K562 (cell line): ENCODE data around the gene ANKRD31. TPM values are rescaled to one million over a fixed set of nuclear protein-coding genes. Genes with fewer than 3 reads are reported as not detected.

ENCODE experiments used
- ATAC-seq: fragments of 200-7000 bp; cut with Tn5 transposase; 3 replicates; pipeline ENCODE4 v1.9.1; 2020; ENCODE audit warnings: moderate library complexity
- BruUV-seq: library from RNA; stranded (reverse); fragments of 400-500 nt; replicated peaks from 2 replicates; lab custom pipeline; 2021; lab: Mats Ljungman, UMichigan
- CTCF ChIA-PET: fragments of 300-600 bp; formaldehyde crosslinking; extraction: SDS; loops from one replicate; lab custom pipeline; 2021; ENCODE audit warnings: low intra/inter-chr PET ratio; lab: Yijun Ruan, JAX
- POLR2A ChIA-PET: fragments of 300-600, 350-650 bp; sonication (Branson Sonifier 250); formaldehyde crosslinking; extraction: SDS; loops from one replicate; lab custom pipeline; 2021; ENCODE audit warnings: antibody characterized with exemption, inconsistent platforms; lab: Yijun Ruan, JAX
- DNase-seq, 4 experiments: peaks; one replicate each; pipeline versions ENCODE4 v3.0.0 to v3.0.0-alpha.2; 2011 to 2018; ENCODE audit warnings: low spot score in 3 of 4, mixed read lengths in 3 of 4; ENCODE audit errors: extremely low read depth in 1 of 4
- FAIRE-seq: peaks from 2 replicates; lab custom pipeline; 2011; peaks lifted over from hg19 to GRCh38; lab: Jason Lieb, UNC
- H2AFZ ChIP-seq: 2 replicates; pipeline ENCODE4 v1.6.0; 2011; ENCODE audit warnings: low read depth, low read length, control low read depth, inconsistent platforms
- H3K27ac ChIP-seq: fragments of 200-600 bp; 3 replicates; pipeline ENCODE4 v1.8.0; 2011; ENCODE audit warnings: low read depth, mild to moderate bottlenecking, control low read depth, inconsistent platforms, low read length, moderate library complexity, mixed read lengths; ENCODE audit errors: extremely low read depth
- H3K27me3 ChIP-seq, 2 experiments: fragments of 300-600 bp in 1 of 2; 2 replicates in 1 of 2; 3 replicates in 1 of 2; pipeline versions ENCODE4 v1.6.0 to v1.8.0; 2011; ENCODE audit warnings: inconsistent platforms in 2 of 2, low read length in 2 of 2, mild to moderate bottlenecking in 1 of 2, mixed read lengths in 1 of 2, moderate library complexity in 1 of 2; ENCODE audit not compliant: control insufficient read depth in 2 of 2, insufficient read depth in 2 of 2
- H3K36me3 ChIP-seq: fragments of 300-600 bp; 3 replicates; pipeline ENCODE4 v1.8.0; 2011; ENCODE audit warnings: mild to moderate bottlenecking, low read length, inconsistent platforms; ENCODE audit not compliant: control insufficient read depth, insufficient read depth
- H3K4me1 ChIP-seq, 2 experiments: fragments of 200-600 bp in 1 of 2; replicated peaks in 1 of 2; 2 replicates in 1 of 2; 3 replicates in 1 of 2; pipeline versions ENCODE4 v1.5.1 to v1.8.0; 2011; ENCODE audit warnings: inconsistent platforms in 2 of 2, low read length in 2 of 2, mild to moderate bottlenecking in 1 of 2, mixed read lengths in 1 of 2, moderate library complexity in 1 of 2; ENCODE audit not compliant: control insufficient read depth in 2 of 2, insufficient read depth in 2 of 2
- H3K4me2 ChIP-seq: 2 replicates; pipeline ENCODE4 v1.6.1; 2011; ENCODE audit warnings: low read length, control low read depth, inconsistent platforms, mixed read lengths; ENCODE audit not compliant: insufficient read depth
- H3K4me3 ChIP-seq: fragments of 200-600 bp; sonication (generic), shearing (Covaris generic); 2 replicates; pipeline ENCODE4 v1.5.1; 2016; ENCODE audit warnings: control low read depth, inconsistent platforms
- H3K79me2 ChIP-seq: fragments of 200-600 bp; 3 replicates; pipeline ENCODE4 v1.8.0; 2011; ENCODE audit warnings: low read length, inconsistent platforms; ENCODE audit not compliant: control insufficient read depth, insufficient read depth
- H3K9ac ChIP-seq, 2 experiments: 2 replicates each; pipeline versions ENCODE4 v1.6.0 to v1.6.1; 2011; ENCODE audit warnings: low read depth in 2 of 2, low read length in 2 of 2, control low read depth in 1 of 2, inconsistent platforms in 1 of 2, mild to moderate bottlenecking in 1 of 2, mixed read lengths in 1 of 2; ENCODE audit not compliant: insufficient read depth in 1 of 2
- H3K9me1 ChIP-seq: one replicate; pipeline ENCODE4 v1.6.0; 2011; ENCODE audit warnings: inconsistent platforms, mild to moderate bottlenecking, low read length, moderate library complexity; ENCODE audit not compliant: control insufficient read depth, insufficient read depth
- H3K9me3 ChIP-seq: replicated peaks from 2 replicates; pipeline ENCODE4 v1.5.1; 2011; ENCODE audit warnings: low read depth, low read length, inconsistent platforms; ENCODE audit not compliant: control insufficient read depth, insufficient read depth
- H4K20me1 ChIP-seq: replicated peaks from 2 replicates; pipeline ENCODE4 v1.6.1; 2011; ENCODE audit warnings: low read length, inconsistent platforms, mixed read lengths; ENCODE audit not compliant: control insufficient read depth, insufficient read depth
- AFF4 ChIP-seq: sonication (generic); formaldehyde crosslinking; IDR thresholded peaks from 2 replicates; pipeline ENCODE4 v1.8.0; 2023; ENCODE audit warnings: mild to moderate bottlenecking, missing genetic modification reagents
- E2F4 ChIP-seq: sonication (generic); formaldehyde crosslinking; IDR thresholded peaks from 2 replicates; pipeline ENCODE4 v1.8.0; 2022; ENCODE audit warnings: mild to moderate bottlenecking, low read depth, missing genetic modification reagents
- ESRRA ChIP-seq: fragments of 450-650 bp; IDR thresholded peaks from 2 replicates; pipeline ENCODE4 v1.6.1; 2014; ENCODE audit warnings: low read depth, mild to moderate bottlenecking, moderate library complexity, borderline replicate concordance
- EZH2 ChIP-seq: IDR thresholded peaks from 2 replicates; pipeline ENCODE4 v1.6.1; 2012; ENCODE audit warnings: low read depth, mild to moderate bottlenecking, inconsistent platforms, low read length, borderline replicate concordance
- FUS ChIP-seq: fragments of 200-400 bp; formaldehyde crosslinking; optimal IDR thresholded peaks from 2 replicates; pipeline ENCODE3; 2017; ENCODE audit warnings: low read depth, low read length
- HEY1 ChIP-seq: fragments of 250-450 bp; sonication (Bioruptor Pico); IDR thresholded peaks from 2 replicates; pipeline ENCODE4 v1.5.0; 2020; ENCODE audit warnings: mild to moderate bottlenecking, moderate library complexity, borderline replicate concordance
- NCOA1 ChIP-seq: fragments of 450-650 bp; IDR thresholded peaks from 2 replicates; pipeline ENCODE4 v1.6.1; 2016; ENCODE audit warnings: low read depth
- NCOA6 ChIP-seq: fragments of 450-650 bp; IDR thresholded peaks from 2 replicates; pipeline ENCODE4 v1.6.1; 2017; ENCODE audit warnings: mild to moderate bottlenecking
- NEUROD1 ChIP-seq: fragments of 150-350 bp; IDR thresholded peaks from 2 replicates; pipeline ENCODE4 v1.6.1; 2014; ENCODE audit warnings: borderline replicate concordance, low read length, low read depth; ENCODE audit not compliant: partially characterized antibody
- SP2 ChIP-seq: IDR thresholded peaks from 2 replicates; pipeline ENCODE4 v1.6.1; 2011; ENCODE audit warnings: mild to moderate bottlenecking, low read depth, low read length, moderate library complexity; ENCODE audit not compliant: poor library complexity, severe bottlenecking; ENCODE audit errors: extremely low read depth
- TFAM ChIP-seq: fragments of 250-450 bp; sonication (Bioruptor Pico); conservative IDR thresholded peaks from 2 replicates; pipeline ENCODE4 v1.5.0; 2021; ENCODE audit warnings: mild to moderate bottlenecking, moderate library complexity
- ZBTB26 ChIP-seq: fragments of 450-650 bp; formaldehyde crosslinking; IDR thresholded peaks from 2 replicates; pipeline ENCODE4 v1.4.0; 2022; ENCODE audit warnings: missing genetic modification characterization
- ZBTB33 ChIP-seq: sonication (generic); formaldehyde crosslinking; IDR thresholded peaks from 2 replicates; pipeline ENCODE4 v1.8.1; 2023; ENCODE audit warnings: mild to moderate bottlenecking, missing genetic modification reagents
- ZKSCAN3 ChIP-seq: fragments of 250-450 bp; sonication (Bioruptor Pico); IDR thresholded peaks from 2 replicates; pipeline ENCODE4 v1.4.0; 2020
- ZNF140 ChIP-seq: fragments of 250-450 bp; sonication (Bioruptor Pico); IDR thresholded peaks from 2 replicates; pipeline ENCODE4 v1.8.0; 2021; ENCODE audit warnings: moderate library complexity, mild to moderate bottlenecking, inconsistent platforms
- ZNF184 ChIP-seq: sonication (generic); formaldehyde crosslinking; IDR thresholded peaks from 2 replicates; pipeline ENCODE4 v1.5.0; 2020; ENCODE audit warnings: missing genetic modification reagents
- WGBS: fragments of 100-300 bp; shearing (Covaris generic); methylation state at CpG from one replicate; pipeline ENCODE4 v1.1.6; 2016; ENCODE audit warnings: low coverage, mixed read lengths; ENCODE audit not compliant: insufficient coverage; ENCODE audit errors: missing lambda C conversion rate; 5-methylcytosine and 5-hydroxymethylcytosine counted together
- in situ Hi-C: fragments of 300-500 bp; cut with MboI; formaldehyde crosslinking; loops from 4 replicates; pipeline ENCODE4 v1.15.0; 2018; ENCODE audit warnings: inconsistent platforms, mixed read lengths
- intact Hi-C: fragments of 100-400 bp; cut with micrococcal nuclease; formaldehyde crosslinking; loops from 2 replicates; pipeline ENCODE4 v1.14.2; 2022
- polyA plus RNA-seq, 8 experiments: library from polyadenylated mRNA; depleted of rRNA in 4 of 8; stranded (reverse) in 5 of 8; unstranded in 3 of 8; fragments of >200 nt; fragmentation: Nextera tagmentation in 2 of 8; fragmentation: Illumina TruSeq in 1 of 8; extraction: Ambion mirVana in 2 of 8; extraction: Trizol in 1 of 8; gene quantifications; 2 replicates each; pipeline versions ENCODE4 v1.2.1 to v1.2.3, GENCODE V29; 2011 to 2014; ENCODE audit warnings: inconsistent platforms in 1 of 8, missing spikeins in 1 of 8
- total RNA-seq, 7 experiments: library from RNA; depleted of rRNA in 6 of 7; stranded (reverse); fragments of >200 nt in 6 of 7; fragmentation: Illumina TruSeq in 2 of 7; extraction: Trizol in 2 of 7; gene quantifications; 2 replicates each; pipeline versions ENCODE4 v1.2.1 to v1.2.3, GENCODE V29; 2011 to 2021; ENCODE audit warnings: low replicate concordance in 1 of 7

ANKRD31 gene
- total and polyA plus RNA-seq, 9 of the 15 experiments (the other 6 are each of a cell fraction or from before 2014, with no cell fraction given) = under 0.01 to 0.11 (median 0.05) TPM; not detected in 1

- Histone ChIP-seq H3K79me2 (no peaks in the 10 kb centered on the region), H3K4me1 (no peaks in the 10 kb centered on the region), H3K9ac (no peak overlapping the region), H4K20me1 (no peaks in the 10 kb centered on the region), H3K9me1 (no peaks in the 10 kb centered on the region), H3K4me2 (no peak overlapping the region), H3K27me3 (no peaks in the 10 kb centered on the region; a peak in 1 of 5 replicates), H2AFZ (no peak overlapping the region), H3K4me3 (no peak overlapping the region), H3K27ac (no peak overlapping the region), H3K36me3 (no peaks in the 10 kb centered on the region), H3K9me3 (no peaks in the 10 kb centered on the region)
- WGBS = 0% methylated on average over 4 of the region's 4 CpGs
- ATAC-seq (no peak), DNase-seq (no peak), FAIRE-seq (no peak)
- ChIA-PET CTCF (no interaction called here), POLR2A (no interaction called here)
- intact Hi-C loops = no loop called here
- no TSS peak for BruUV-seq
- in situ Hi-C loops = no loop called here
- TF ChIP-seq ZBTB33 (CRISPR knock-in tag) (no peak), ZNF140 (CRISPR knock-in tag) (no peak), NCOA1 (no peak), EZH2 (no peak), ESRRA (no peak), NEUROD1 (no peak), FUS (no peak), ZKSCAN3 (CRISPR knock-in tag) (no peak), HEY1 (no peak), NCOA6 (no peak), ZBTB26 (CRISPR knock-in tag) (no peak), AFF4 (CRISPR knock-in tag) (no peak), SP2 (no peak), E2F4 (CRISPR knock-in tag) (no peak), TFAM (CRISPR knock-in tag) (no peak), ZNF184 (no peak)
Observed at GRCh38 chr5:75021800-75022199, 214.9 kb downstream of the ANKRD31 start.
